Aorta (tissue), 5 donors: ENCODE results near the gene CAMSAP1. TPM values are rescaled to one million over a fixed set of nuclear protein-coding genes. Genes with fewer than 3 reads are reported as not detected.
A peak's percentile ranks its signal among the peaks of the same experiment; 100 is the strongest.

Source experiments
- ATAC-seq: fragments of 200-7000 bp; cut with Tn5 transposase; one replicate; pipeline ENCODE4 v1.9.1; 2022; ENCODE audit warnings: moderate library complexity; ENCODE audit not compliant: low FRiP score
- DNase-seq, 2 donors: peaks; one replicate each; pipeline ENCODE4 v3.0.0-alpha.2; 2020
- H3K27ac ChIP-seq, 2 donors: one replicate each; pipeline ENCODE4 v1.5.1; 2013; ENCODE audit warnings: low read length in 2 of 2, mild to moderate bottlenecking in 2 of 2, moderate library complexity in 2 of 2, control low read depth in 1 of 2, inconsistent platforms in 1 of 2, low read depth in 1 of 2
- H3K27me3 ChIP-seq, 2 donors: one replicate each; pipeline ENCODE4 v1.6.1; 2013; ENCODE audit warnings: control low read depth in 1 of 2, low read length in 1 of 2, mild to moderate bottlenecking in 1 of 2, moderate library complexity in 1 of 2; ENCODE audit not compliant: insufficient read depth in 2 of 2, control insufficient read depth in 1 of 2
- H3K36me3 ChIP-seq, 2 donors: one replicate each; pipeline ENCODE4 v1.6.1; 2013; ENCODE audit warnings: control low read depth in 1 of 2, low read length in 1 of 2, mild to moderate bottlenecking in 1 of 2; ENCODE audit not compliant: insufficient read depth in 2 of 2, control insufficient read depth in 1 of 2
- H3K4me1 ChIP-seq, 2 donors: one replicate each; pipeline ENCODE4 v1.6.1; 2013; ENCODE audit warnings: low read length in 2 of 2, control low read depth in 1 of 2, mild to moderate bottlenecking in 1 of 2, moderate library complexity in 1 of 2; ENCODE audit not compliant: insufficient read depth in 2 of 2, control insufficient read depth in 1 of 2
- H3K4me3 ChIP-seq, 2 donors: one replicate each; pipeline ENCODE4 v1.5.1; 2013; ENCODE audit warnings: low read length in 2 of 2, control low read depth in 1 of 2, mild to moderate bottlenecking in 1 of 2
- H3K9me3 ChIP-seq: one replicate; pipeline ENCODE4 v1.6.1; 2013; ENCODE audit warnings: mild to moderate bottlenecking, low read length; ENCODE audit not compliant: control insufficient read depth
- WGBS, 2 donors: extraction: QIAGEN DNeasy Blood & Tissue Kit; methylation state at CpG; one replicate each; pipeline ENCODE4 v1.1.7; 2013; 5-methylcytosine and 5-hydroxymethylcytosine counted together
- intact Hi-C, 2 donors: fragments of 100-400 bp; cut with DNase I; formaldehyde crosslinking; loops; one replicate each; pipeline versions ENCODE4 v1.14.2 to v1.15.0; 2022
- polyA plus RNA-seq, 2 donors: library from polyadenylated mRNA; stranded (reverse); fragments of 200-250 nt; gene quantifications; one replicate each; pipeline ENCODE4 v1.2.3, GENCODE V29; 2013
- total RNA-seq, 2 donors: library from RNA; stranded (reverse); fragmentation: NEBNext Ultra II Directional; extraction: Animal tissue kit (Norgen Biotek cat#: 25700); gene quantifications; one replicate each; pipeline ENCODE4 v1.2.1, GENCODE V29; 2021
- donor health status: healthy with polysubstance abuse.
- donor health status: Bipolar disorder and iron deficiency.
- donor health status: DM: no; HTN: no; CAD: no.
- donor health status: DM: no; HTN: no; CAD: no.
- donor health status: DM: yes; HTN: yes; CAD: no.

Gene CAMSAP1
- total and polyA plus RNA-seq, 4 donors, result 2.5 to 28.0 (median 15.8) TPM

DNA sequence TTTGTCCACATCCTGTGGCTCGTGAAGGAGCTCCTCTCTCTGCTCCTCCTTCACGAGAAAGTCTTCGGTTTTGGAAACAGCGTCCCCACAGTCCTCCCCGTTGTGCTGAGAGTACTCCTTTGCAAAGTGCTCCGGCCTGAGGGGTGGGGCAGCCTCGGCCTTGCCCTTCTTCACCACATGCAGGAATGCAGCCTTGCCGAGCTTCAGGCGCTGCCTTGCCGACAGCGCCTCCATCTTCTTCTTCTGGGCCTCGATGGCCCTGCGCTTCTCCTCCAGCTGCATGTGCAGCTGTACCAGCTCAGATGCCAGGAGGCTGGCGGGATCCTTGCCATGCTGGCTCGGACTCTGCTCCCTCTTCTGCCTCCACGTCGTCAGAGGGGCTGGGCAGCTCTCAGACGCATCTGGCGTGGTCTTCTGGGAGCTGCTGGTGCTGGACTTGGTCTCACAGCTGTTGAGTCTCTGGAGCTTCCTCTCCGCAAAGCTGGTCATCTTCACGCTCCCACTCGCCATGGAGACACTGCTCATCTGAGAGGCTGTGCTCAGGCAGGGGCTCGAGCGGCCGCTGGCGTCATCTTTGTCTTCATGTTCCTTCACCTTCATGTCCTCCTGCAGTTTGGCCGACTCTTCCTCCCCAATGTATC, 85.5 kb downstream of the CAMSAP1 start:
- Histone ChIP-seq H3K4me3 (no peak overlapping the region), H3K36me3 (peaks cover 0 to 6% of the 10 kb centered on the region in 2 donors), H3K27ac (no peak overlapping the region), H3K9me3 (no peaks in the 10 kb centered on the region), H3K27me3 (no peaks in the 10 kb centered on the region), H3K4me1 (no peaks in the 10 kb centered on the region)
- 93 to 94% methylated on average over 27 of the region's 27 CpGs for WGBS, 2 donors
- ATAC-seq (no peak), DNase-seq (peak in 1 of 2 donors; percentile 65)
- intact Hi-C loops, result no loop called here

DNA sequence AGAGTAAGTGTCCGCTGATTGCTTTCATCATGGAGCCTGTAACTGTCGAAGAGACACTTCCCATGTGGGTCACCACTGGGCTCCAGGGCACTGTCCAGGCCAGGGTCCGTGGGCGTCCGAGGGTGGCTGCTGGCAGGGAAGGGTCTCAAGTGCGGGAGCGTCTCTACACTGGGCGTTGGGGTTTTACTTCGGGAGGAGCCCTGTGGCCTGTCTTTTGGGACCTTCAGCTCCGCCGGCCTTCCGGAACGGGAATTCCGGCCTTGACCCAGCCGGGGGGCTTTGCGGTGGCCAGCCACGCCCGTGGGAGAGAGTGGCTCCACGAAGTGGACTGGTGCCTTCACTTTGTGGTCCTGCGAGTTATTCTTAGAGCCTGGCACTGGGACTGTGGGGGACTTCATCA, 86.2 kb downstream of the CAMSAP1 start:
- Histone ChIP-seq H3K36me3 (peaks cover 0 to 11% of the 10 kb centered on the region in 2 donors), H3K4me1 (no peaks in the 10 kb centered on the region), H3K9me3 (no peaks in the 10 kb centered on the region), H3K27me3 (no peaks in the 10 kb centered on the region), H3K27ac (no peak overlapping the region), H3K4me3 (no peak overlapping the region)
- peak in 1 of 2 donors; percentile 54 for DNase-seq
- intact Hi-C loops, result no loop called here
- no peak for ATAC-seq
- WGBS, 2 donors, result 94% methylated on average over 20 of the region's 20 CpGs

- 95 to 96% methylated on average over 18 of the region's 18 CpGs for WGBS, 2 donors
- intact Hi-C loops, result no loop called here
- H3K36me3 ChIP-seq, result peaks cover 0 to 11% of the 10 kb centered on the region in 2 donors
- DNase-seq (peak in 1 of 2 donors; percentile 44), ATAC-seq (no peak)
- H3K9me3 ChIP-seq, result no peaks in the 10 kb centered on the region
- no peaks in the 10 kb centered on the region for H3K4me1 ChIP-seq
- H3K27me3 ChIP-seq, result no peaks in the 10 kb centered on the region
- no peak overlapping the region for H3K4me3 ChIP-seq
- no peak overlapping the region for H3K27ac ChIP-seq
Measured at GRCh38 chr9:135820661-135821060, 86.7 kb downstream of the CAMSAP1 start.

- Histone ChIP-seq H3K36me3 (peaks cover 0 to 11% of the 10 kb centered on the region in 2 donors), H3K4me3 (no peak overlapping the region), H3K9me3 (no peaks in the 10 kb centered on the region), H3K27ac (no peak overlapping the region), H3K4me1 (no peaks in the 10 kb centered on the region), H3K27me3 (no peaks in the 10 kb centered on the region)
- peak in 1 of 2 donors; percentile 52 for DNase-seq
- WGBS, 2 donors, result 87 to 91% methylated on average over 13 of the region's 13 CpGs
- intact Hi-C loops, result no loop called here
- no peak for ATAC-seq
Measured at GRCh38 chr9:135819905-135820304, 87.4 kb downstream of the CAMSAP1 start.

- DNase-seq (peak in 1 of 2 donors; percentile 62), ATAC-seq (no peak)
- H3K9me3 ChIP-seq, result no peaks in the 10 kb centered on the region
- peaks cover 0 to 11% of the 10 kb centered on the region in 2 donors for H3K36me3 ChIP-seq
- no peak overlapping the region for H3K27ac ChIP-seq
- intact Hi-C loops, result no loop called here
- no peaks in the 10 kb centered on the region for H3K4me1 ChIP-seq
- no peak overlapping the region for H3K4me3 ChIP-seq
- 97% methylated on average over 39 to 43 of the region's 43 CpGs for WGBS, 2 donors
- H3K27me3 ChIP-seq, result no peaks in the 10 kb centered on the region
Measured at GRCh38 chr9:135818718-135819475, 88.4 kb downstream of the CAMSAP1 start.

DNA sequence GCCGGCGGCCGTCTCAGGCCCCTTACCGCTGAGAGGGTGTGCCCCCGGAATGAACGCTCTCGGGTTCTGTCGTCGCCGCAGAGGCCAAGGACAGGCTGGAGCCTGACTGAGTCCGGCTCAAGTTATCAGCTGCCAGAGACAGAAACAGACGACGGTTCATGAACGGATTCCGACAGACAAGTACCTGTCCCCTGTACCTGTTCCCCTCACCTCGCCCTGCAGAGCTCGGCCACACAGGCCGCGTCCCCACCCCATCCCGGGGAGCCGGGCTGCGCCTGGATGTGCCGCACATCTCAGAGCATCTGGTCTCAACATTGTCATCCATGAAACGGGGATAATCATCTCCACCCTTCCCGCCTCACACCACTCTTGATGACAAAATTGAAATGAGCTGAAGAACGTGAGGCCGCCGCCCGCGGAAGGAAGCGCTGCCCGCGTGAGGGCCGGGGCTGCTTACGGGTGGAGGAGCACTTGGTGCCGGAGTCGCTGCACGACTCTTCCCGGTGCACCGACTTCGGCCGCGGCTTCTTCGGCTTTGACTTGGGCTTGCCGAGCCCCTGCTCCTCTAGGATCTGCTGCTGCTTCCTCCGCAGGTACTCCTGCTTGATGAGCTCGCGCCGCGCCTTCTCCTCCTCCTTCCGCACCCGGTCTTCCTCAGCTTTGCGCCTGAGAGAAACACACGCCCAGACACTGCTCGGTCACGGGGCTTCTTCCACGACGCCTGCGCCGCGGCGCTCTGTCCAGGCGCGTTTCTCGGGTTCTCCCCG, 89.2 kb downstream of the CAMSAP1 start:
- 97% methylated on average over 66 of the region's 66 CpGs for WGBS, 2 donors
- Histone ChIP-seq H3K36me3 (peaks cover 0 to 11% of the 10 kb centered on the region in 2 donors), H3K27ac (no peak overlapping the region), H3K9me3 (no peaks in the 10 kb centered on the region), H3K4me1 (no peaks in the 10 kb centered on the region), H3K4me3 (no peak overlapping the region), H3K27me3 (no peaks in the 10 kb centered on the region)
- DNase-seq (peak in 1 of 2 donors; percentile 74), ATAC-seq (no peak)
- intact Hi-C loops, result no loop called here

DNA sequence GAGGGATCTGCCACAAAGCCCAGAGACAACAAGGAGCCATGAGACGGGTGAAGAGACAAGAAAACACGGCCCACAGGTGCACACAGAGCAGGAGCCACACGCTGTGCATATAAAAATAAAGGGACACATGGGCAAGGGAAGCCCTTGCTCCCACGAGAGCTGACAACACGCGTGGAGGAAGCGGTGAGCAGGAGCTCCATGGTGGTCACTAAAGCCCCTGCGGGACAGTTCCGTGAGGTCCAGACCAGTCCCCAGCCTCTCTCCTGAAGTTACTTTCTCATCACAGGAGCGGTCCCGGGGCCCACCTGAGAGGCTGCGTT, 90.7 kb downstream of the CAMSAP1 start:
- intact Hi-C loops, result no loop called here
- WGBS, 2 donors, result 93 to 94% methylated on average over 12 of the region's 12 CpGs
- peak in 1 of 2 donors; percentile 38 for DNase-seq
- peaks cover 0 to 8% of the 10 kb centered on the region in 2 donors for H3K36me3 ChIP-seq
- no peak overlapping the region for H3K27ac ChIP-seq
- ATAC-seq, result no peak
- no peak overlapping the region for H3K4me3 ChIP-seq
- H3K27me3 ChIP-seq, result no peaks in the 10 kb centered on the region
- H3K9me3 ChIP-seq, result no peaks in the 10 kb centered on the region
- H3K4me1 ChIP-seq, result no peaks in the 10 kb centered on the region

DNA sequence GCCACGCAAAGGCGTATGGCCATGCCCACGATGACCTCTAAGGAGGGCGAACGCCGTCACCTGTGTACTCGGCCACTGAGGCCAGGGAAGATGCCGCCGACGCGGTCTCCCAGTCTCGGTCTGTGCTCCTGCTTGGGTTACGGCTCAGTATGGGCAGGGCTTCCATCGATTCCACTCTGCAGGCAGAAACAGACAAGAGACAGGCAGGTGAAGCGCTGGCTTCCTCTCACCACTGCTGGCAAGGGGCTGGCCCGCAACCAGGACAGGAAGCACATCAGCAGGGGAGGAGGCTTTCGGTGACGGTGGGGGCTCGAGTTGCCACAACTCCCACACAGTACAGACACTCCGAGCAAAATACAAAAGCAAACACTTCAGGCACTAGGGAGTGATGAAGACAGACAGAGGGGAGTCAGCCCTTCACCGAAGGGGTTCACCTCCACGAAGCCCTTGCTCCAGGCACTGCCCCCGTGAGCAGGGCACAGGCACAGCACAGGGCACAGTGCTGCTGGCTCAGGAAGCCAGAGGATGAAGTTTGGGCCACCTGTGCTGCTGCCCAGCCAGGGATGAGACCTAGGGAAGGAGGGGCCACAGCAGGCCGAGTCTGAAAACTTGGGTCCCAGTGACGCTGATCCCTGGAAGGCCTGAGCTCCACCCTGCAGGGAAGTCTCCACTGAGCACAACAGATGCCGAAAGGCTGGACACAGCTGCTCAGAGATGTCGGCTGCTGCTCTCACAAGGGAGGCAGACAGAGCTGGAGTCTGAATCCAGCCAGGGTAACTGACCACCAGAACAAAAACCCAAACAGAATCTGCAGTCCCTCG, 91.3 kb downstream of the CAMSAP1 start:
- ATAC-seq (no peak), DNase-seq (peak in 1 of 2 donors; percentile 52)
- 84 to 92% methylated on average over 28 of the region's 28 CpGs for WGBS, 2 donors
- no peaks in the 10 kb centered on the region for H3K27me3 ChIP-seq
- intact Hi-C loops, result no loop called here
- no peak overlapping the region for H3K4me3 ChIP-seq
- peaks cover 0 to 9% of the 10 kb centered on the region in 2 donors for H3K36me3 ChIP-seq
- no peaks in the 10 kb centered on the region for H3K9me3 ChIP-seq
- no peaks in the 10 kb centered on the region for H3K4me1 ChIP-seq
- no peak overlapping the region for H3K27ac ChIP-seq
